ENCODE results near the gene FRS2. TPM values are rescaled to one million over a fixed set of nuclear protein-coding genes. Genes with fewer than 3 reads are reported as not detected.
A peak's percentile ranks its signal among the peaks of the same experiment; 100 is the strongest.

Gene FRS2
- polyA plus RNA-seq, 2 donors = 2.8 to 4.9 TPM

DNA sequence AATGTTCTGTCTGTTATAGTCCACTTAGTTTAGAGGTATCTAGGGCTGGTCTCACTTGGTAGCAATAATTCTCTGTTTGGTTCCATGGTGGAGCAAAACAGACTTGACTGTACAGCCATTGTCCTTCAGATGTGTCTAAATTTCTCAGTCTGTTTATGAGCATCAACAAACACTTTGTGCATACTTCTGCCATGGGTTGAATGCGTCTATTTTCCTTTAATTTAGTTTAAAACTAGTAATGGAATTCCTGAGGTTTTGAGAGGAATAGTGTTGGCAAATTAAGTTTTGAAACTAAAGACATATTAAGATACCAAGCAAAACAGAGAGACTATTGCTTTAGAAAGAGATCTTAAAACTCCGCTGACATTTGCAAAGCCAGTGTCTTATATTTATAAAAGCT, 22.6 kb downstream of the FRS2 start:
- H3K4me1 ChIP-seq (ENCODE audit: control insufficient read depth in 2 of 2, insufficient read depth in 2 of 2, low read length in 1 of 2) = no peaks in the 10 kb centered on the region
- no peaks in the 10 kb centered on the region for H3K27me3 ChIP-seq (ENCODE audit: control insufficient read depth in 1 of 2, insufficient read depth in 2 of 2, low read length in 2 of 2)
- H3K9me3 ChIP-seq (ENCODE audit: control insufficient read depth in 2 of 2, insufficient read depth in 1 of 2, low read depth in 1 of 2, low read length in 1 of 2) = no peaks in the 10 kb centered on the region
- no peaks in the 10 kb centered on the region for H3K36me3 ChIP-seq (ENCODE audit: control insufficient read depth in 2 of 2, insufficient read depth in 2 of 2, low read length in 1 of 2)
- 92% methylated on average over 2 of the region's 2 CpGs for WGBS, 2 donors
- H3K4me3 ChIP-seq (ENCODE audit: low read depth in 1 of 2, low read length in 2 of 2) = no peak overlapping the region
- H3K27ac ChIP-seq (ENCODE audit: low read depth in 2 of 2, low read length in 1 of 2) = no peak overlapping the region

DNA sequence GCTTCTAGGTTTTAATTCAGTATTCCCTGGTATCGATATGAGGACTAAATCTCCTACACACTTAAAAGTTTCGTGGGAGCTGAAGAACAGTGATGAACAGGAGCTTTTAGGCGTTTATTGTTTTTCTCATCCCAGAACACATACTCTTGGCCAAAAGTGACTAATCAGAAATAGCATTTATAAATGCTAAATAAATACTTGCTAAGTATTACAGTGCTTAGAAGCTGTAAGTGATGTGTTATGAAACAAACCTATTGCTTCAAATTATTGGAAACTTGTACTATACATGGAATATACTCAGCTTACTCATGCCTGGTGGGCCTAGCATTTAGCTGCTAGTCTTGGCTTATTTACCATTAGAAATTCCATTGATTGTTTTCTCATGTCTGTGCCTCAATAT, 24.9 kb downstream of the FRS2 start:
- Histone ChIP-seq H3K4me1 (ENCODE audit: control insufficient read depth in 2 of 2, insufficient read depth in 2 of 2, low read length in 1 of 2) (no peaks in the 10 kb centered on the region), H3K4me3 (ENCODE audit: low read depth in 1 of 2, low read length in 2 of 2) (no peak overlapping the region), H3K27ac (ENCODE audit: low read depth in 2 of 2, low read length in 1 of 2) (no peak overlapping the region), H3K9me3 (ENCODE audit: control insufficient read depth in 2 of 2, insufficient read depth in 1 of 2, low read depth in 1 of 2, low read length in 1 of 2) (no peaks in the 10 kb centered on the region), H3K36me3 (ENCODE audit: control insufficient read depth in 2 of 2, insufficient read depth in 2 of 2, low read length in 1 of 2) (no peaks in the 10 kb centered on the region), H3K27me3 (ENCODE audit: control insufficient read depth in 1 of 2, insufficient read depth in 2 of 2, low read length in 2 of 2) (no peaks in the 10 kb centered on the region)
- 51 to 62% methylated on average over 3 of the region's 3 CpGs for WGBS, 2 donors

DNA sequence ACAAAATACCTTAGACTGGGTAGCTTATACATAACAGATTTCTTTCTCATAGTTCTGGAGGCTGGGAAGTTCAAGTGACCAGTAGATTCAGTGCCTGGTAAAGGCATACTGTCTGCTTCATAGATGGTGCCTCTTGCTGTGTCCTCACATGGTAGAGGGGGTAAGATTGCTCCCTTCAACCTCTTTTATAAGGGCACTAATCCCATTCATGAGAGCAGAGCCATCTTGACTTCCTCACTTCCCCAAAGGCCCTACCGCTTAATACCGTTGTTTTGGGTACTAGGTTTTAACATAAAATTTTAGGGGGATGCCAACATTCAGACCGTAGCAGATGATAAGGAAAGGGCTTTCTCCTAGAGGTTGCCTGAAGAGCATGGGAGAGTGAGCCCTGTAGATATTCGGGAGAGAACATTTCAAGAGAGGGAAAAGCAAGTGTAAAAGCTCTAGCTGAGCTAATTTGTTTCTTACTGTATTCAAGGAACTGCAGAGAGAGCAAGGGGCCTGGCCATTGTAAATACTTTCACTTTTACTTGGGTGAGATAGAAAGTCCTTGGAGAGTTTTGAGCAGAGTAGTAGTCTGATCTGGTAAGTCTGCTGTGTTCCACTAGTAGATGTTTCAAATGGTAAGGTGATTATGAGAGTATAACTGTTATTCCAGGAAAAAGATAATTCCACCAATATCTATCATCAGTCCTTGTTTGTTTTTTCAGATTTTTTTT, 27.3 kb downstream of the FRS2 start:
- Histone ChIP-seq H3K27me3 (ENCODE audit: control insufficient read depth in 1 of 2, insufficient read depth in 2 of 2, low read length in 2 of 2) (no peaks in the 10 kb centered on the region), H3K4me1 (ENCODE audit: control insufficient read depth in 2 of 2, insufficient read depth in 2 of 2, low read length in 1 of 2) (no peaks in the 10 kb centered on the region), H3K36me3 (ENCODE audit: control insufficient read depth in 2 of 2, insufficient read depth in 2 of 2, low read length in 1 of 2) (no peaks in the 10 kb centered on the region), H3K9me3 (ENCODE audit: control insufficient read depth in 2 of 2, insufficient read depth in 1 of 2, low read depth in 1 of 2, low read length in 1 of 2) (no peaks in the 10 kb centered on the region), H3K4me3 (ENCODE audit: low read depth in 1 of 2, low read length in 2 of 2) (no peak overlapping the region), H3K27ac (ENCODE audit: low read depth in 2 of 2, low read length in 1 of 2) (peak overlapping the region in 1 of 2 donors; percentile 9)
- 66 to 76% methylated on average over 4 of the region's 4 CpGs for WGBS, 2 donors

DNA sequence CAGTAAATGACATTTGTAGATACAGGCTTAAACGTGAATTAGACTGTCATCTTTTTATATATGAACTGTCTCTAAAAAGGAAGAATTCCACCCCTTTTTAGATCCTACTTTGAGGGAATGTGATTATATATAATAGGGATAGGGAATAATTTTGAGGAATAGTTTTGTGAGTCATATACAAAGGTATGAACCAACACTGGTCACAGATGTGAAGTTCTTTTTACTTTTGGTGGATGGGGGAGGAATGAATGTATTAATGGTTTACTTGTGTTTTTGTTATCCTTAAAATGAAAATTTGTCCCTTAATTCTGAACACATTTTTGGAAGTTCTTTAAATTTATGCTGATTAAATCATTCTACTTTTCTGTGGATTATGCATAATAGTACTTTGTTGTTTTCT, 30.4 kb downstream of the FRS2 start:
- Histone ChIP-seq H3K4me3 (ENCODE audit: low read depth in 1 of 2, low read length in 2 of 2) (no peak overlapping the region), H3K9me3 (ENCODE audit: control insufficient read depth in 2 of 2, insufficient read depth in 1 of 2, low read depth in 1 of 2, low read length in 1 of 2) (no peaks in the 10 kb centered on the region), H3K27me3 (ENCODE audit: control insufficient read depth in 1 of 2, insufficient read depth in 2 of 2, low read length in 2 of 2) (no peaks in the 10 kb centered on the region), H3K36me3 (ENCODE audit: control insufficient read depth in 2 of 2, insufficient read depth in 2 of 2, low read length in 1 of 2) (no peaks in the 10 kb centered on the region), H3K27ac (ENCODE audit: low read depth in 2 of 2, low read length in 1 of 2) (no peak overlapping the region), H3K4me1 (ENCODE audit: control insufficient read depth in 2 of 2, insufficient read depth in 2 of 2, low read length in 1 of 2) (no peaks in the 10 kb centered on the region)
- WGBS, 2 donors = 34 to 42% methylated on average over 1 of the region's 1 CpG

DNA sequence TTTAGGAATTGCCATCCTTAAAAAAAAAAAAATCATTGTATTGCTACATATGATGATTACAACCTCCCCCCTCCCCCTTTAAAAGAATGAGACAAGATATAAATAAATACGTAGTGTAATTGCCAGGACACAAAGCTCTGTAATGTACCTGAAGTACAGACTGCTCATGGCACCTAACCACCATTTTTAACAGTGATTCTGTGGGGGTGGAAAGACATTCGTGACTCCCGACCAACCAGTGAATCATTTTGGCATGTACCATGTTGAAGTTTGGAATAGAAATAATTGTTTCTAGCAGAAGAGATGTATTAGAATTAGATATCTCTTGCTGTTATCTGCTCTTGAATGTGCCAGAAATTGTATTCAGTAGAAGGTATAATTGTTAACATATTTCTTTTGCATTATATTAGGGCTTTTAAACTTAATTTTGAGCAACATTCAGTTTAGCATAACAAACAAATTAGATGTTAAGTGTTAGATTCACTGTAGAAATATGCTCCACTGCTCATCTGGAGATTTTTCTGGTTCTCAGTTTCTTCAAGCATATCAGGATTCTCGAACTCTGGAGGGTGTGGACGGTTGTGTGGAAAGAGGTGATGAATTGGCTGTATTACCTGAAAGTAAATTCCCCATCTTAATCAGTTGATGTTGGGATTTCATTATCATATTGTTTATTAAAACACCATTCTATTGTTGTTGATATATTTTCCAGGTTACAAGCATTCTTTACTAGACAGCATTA, 31.1 kb downstream of the FRS2 start:
- 65 to 68% methylated on average over 5 of the region's 5 CpGs for WGBS, 2 donors
- Histone ChIP-seq H3K27ac (ENCODE audit: low read depth in 2 of 2, low read length in 1 of 2) (no peak overlapping the region), H3K4me3 (ENCODE audit: low read depth in 1 of 2, low read length in 2 of 2) (no peak overlapping the region), H3K27me3 (ENCODE audit: control insufficient read depth in 1 of 2, insufficient read depth in 2 of 2, low read length in 2 of 2) (no peaks in the 10 kb centered on the region), H3K36me3 (ENCODE audit: control insufficient read depth in 2 of 2, insufficient read depth in 2 of 2, low read length in 1 of 2) (no peaks in the 10 kb centered on the region), H3K4me1 (ENCODE audit: control insufficient read depth in 2 of 2, insufficient read depth in 2 of 2, low read length in 1 of 2) (no peaks in the 10 kb centered on the region), H3K9me3 (ENCODE audit: control insufficient read depth in 2 of 2, insufficient read depth in 1 of 2, low read depth in 1 of 2, low read length in 1 of 2) (no peaks in the 10 kb centered on the region)

DNA sequence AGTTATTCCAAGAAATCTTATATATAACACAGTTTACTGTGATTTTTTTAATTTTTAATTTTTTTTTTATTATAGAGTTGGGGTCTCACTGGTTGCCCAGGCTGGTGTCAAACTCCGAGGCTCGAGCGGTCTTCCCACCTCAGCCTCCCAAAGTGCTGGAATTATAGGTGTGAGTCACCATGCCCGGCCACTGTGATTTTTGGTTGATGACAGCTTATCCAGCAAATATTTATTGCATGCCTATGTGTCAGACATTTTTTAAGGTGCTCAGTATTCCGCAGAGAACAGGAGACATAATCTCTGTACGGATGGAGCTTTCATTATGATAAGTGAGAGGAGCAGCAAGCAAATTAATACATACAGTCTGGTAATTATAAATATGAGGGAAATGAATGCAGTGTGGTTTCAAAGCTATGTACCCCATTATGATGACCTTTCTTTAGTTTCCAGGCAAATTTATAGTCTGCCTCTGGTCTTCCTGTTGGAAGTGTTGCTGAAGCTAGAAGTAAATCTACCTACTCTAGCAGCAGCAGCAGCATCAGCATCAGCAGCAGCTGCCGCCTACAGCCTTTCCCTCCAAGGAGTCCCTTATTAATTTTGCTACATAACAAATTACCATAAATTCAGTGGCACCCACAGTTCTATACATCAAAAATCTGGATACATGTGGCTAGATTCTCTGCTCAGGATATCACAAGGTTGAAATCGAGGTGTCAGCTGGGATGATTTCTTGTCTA, 32.3 kb downstream of the FRS2 start:
- no peak overlapping the region for H3K4me3 ChIP-seq (ENCODE audit: low read depth in 1 of 2, low read length in 2 of 2)
- no peaks in the 10 kb centered on the region for H3K4me1 ChIP-seq (ENCODE audit: control insufficient read depth in 2 of 2, insufficient read depth in 2 of 2, low read length in 1 of 2)
- H3K36me3 ChIP-seq (ENCODE audit: control insufficient read depth in 2 of 2, insufficient read depth in 2 of 2, low read length in 1 of 2) = no peaks in the 10 kb centered on the region
- no peak overlapping the region for H3K27ac ChIP-seq (ENCODE audit: low read depth in 2 of 2, low read length in 1 of 2)
- no peaks in the 10 kb centered on the region for H3K27me3 ChIP-seq (ENCODE audit: control insufficient read depth in 1 of 2, insufficient read depth in 2 of 2, low read length in 2 of 2)
- H3K9me3 ChIP-seq (ENCODE audit: control insufficient read depth in 2 of 2, insufficient read depth in 1 of 2, low read depth in 1 of 2, low read length in 1 of 2) = no peaks in the 10 kb centered on the region
- 93% methylated on average over 8 of the region's 8 CpGs for WGBS, 2 donors

DNA sequence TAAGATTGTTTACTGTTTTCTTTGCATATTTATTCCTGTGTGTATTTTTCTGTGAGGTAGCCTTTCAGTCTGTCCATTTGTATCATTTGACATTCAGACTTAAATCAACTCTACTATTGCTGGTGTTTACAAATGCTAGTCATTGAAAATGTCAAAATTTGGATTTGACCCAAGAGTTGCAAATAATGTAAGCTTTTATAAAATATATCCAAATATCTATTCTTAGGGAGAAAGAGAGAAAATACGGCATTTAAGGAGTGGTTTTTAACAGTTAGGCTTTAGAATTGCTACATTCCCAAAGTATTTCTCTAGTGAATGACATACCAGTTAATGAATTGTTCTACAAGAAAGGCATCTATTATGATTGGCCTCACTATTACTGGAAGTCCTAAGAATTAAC, 37.9 kb downstream of the FRS2 start:
- H3K36me3 ChIP-seq (ENCODE audit: control insufficient read depth in 2 of 2, insufficient read depth in 2 of 2, low read length in 1 of 2) = no peaks in the 10 kb centered on the region
- H3K9me3 ChIP-seq (ENCODE audit: control insufficient read depth in 2 of 2, insufficient read depth in 1 of 2, low read depth in 1 of 2, low read length in 1 of 2) = no peaks in the 10 kb centered on the region
- H3K27me3 ChIP-seq (ENCODE audit: control insufficient read depth in 1 of 2, insufficient read depth in 2 of 2, low read length in 2 of 2) = no peaks in the 10 kb centered on the region
- no peak overlapping the region for H3K27ac ChIP-seq (ENCODE audit: low read depth in 2 of 2, low read length in 1 of 2)
- 78 to 83% methylated on average over 1 of the region's 1 CpG for WGBS, 2 donors
- H3K4me1 ChIP-seq (ENCODE audit: control insufficient read depth in 2 of 2, insufficient read depth in 2 of 2, low read length in 1 of 2) = no peaks in the 10 kb centered on the region
- H3K4me3 ChIP-seq (ENCODE audit: low read depth in 1 of 2, low read length in 2 of 2) = no peak overlapping the region

DNA sequence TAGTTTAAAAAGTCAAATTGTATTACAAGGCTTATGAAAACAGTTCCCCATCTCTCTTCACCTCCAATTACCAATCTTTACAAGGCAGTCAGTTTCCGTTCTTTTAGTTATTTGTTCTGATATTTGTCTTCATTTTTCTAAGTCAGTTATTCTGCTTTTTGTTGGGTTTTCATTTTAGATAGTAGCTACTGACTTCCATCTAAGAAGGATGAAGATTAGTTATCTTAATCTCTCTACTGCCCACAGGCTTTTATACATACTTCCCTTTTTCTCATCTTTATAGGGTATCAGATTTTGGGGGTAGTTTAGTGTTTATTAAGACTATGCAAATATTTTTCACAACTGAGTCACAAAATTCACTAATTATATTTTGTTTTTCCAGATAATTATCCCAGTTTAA, 38.4 kb downstream of the FRS2 start:
- H3K9me3 ChIP-seq (ENCODE audit: control insufficient read depth in 2 of 2, insufficient read depth in 1 of 2, low read depth in 1 of 2, low read length in 1 of 2) = no peaks in the 10 kb centered on the region
- H3K27me3 ChIP-seq (ENCODE audit: control insufficient read depth in 1 of 2, insufficient read depth in 2 of 2, low read length in 2 of 2) = no peaks in the 10 kb centered on the region
- no peaks in the 10 kb centered on the region for H3K4me1 ChIP-seq (ENCODE audit: control insufficient read depth in 2 of 2, insufficient read depth in 2 of 2, low read length in 1 of 2)
- no peak overlapping the region for H3K4me3 ChIP-seq (ENCODE audit: low read depth in 1 of 2, low read length in 2 of 2)
- no peak overlapping the region for H3K27ac ChIP-seq (ENCODE audit: low read depth in 2 of 2, low read length in 1 of 2)
- no peaks in the 10 kb centered on the region for H3K36me3 ChIP-seq (ENCODE audit: control insufficient read depth in 2 of 2, insufficient read depth in 2 of 2, low read length in 1 of 2)
- 80 to 91% methylated on average over 1 of the region's 1 CpG for WGBS, 2 donors

DNA sequence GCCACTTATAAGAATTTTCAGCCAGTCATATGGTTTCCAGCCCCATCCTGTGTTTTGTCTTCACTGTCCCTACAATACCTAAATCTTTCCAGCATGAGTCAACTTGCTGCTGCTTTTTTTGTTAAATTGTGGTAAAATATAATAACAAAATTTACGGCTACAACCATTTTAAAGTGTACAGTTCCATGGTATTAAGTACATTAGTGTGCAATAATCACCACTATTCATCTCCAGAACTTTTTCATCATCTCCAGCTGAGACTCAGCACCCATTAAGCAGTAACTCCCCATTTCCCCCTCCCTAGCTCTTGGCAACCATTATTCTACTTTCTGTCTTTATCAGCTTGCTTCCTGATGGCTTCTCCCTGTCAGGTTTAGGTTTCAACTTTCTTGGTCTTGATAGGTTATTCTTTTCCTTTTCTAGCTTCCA, 39.1 kb downstream of the FRS2 start:
- Histone ChIP-seq H3K27ac (ENCODE audit: low read depth in 2 of 2, low read length in 1 of 2) (no peak overlapping the region), H3K4me3 (ENCODE audit: low read depth in 1 of 2, low read length in 2 of 2) (no peak overlapping the region), H3K27me3 (ENCODE audit: control insufficient read depth in 1 of 2, insufficient read depth in 2 of 2, low read length in 2 of 2) (no peaks in the 10 kb centered on the region), H3K4me1 (ENCODE audit: control insufficient read depth in 2 of 2, insufficient read depth in 2 of 2, low read length in 1 of 2) (peaks cover 2% of the 10 kb centered on the region in 2 donors), H3K9me3 (ENCODE audit: control insufficient read depth in 2 of 2, insufficient read depth in 1 of 2, low read depth in 1 of 2, low read length in 1 of 2) (no peaks in the 10 kb centered on the region), H3K36me3 (ENCODE audit: control insufficient read depth in 2 of 2, insufficient read depth in 2 of 2, low read length in 1 of 2) (peaks cover 0 to 2% of the 10 kb centered on the region in 2 donors)
- 90 to 91% methylated on average over 1 of the region's 1 CpG for WGBS, 2 donors
